ENCODE results near the gene GLT6D1.
"Not testable (repeated sequence)": the region's sequence is repeated elsewhere in the genome, so short reads cannot be mapped to it uniquely, and the experiment has no call there.

Gene GLT6D1, protein sequence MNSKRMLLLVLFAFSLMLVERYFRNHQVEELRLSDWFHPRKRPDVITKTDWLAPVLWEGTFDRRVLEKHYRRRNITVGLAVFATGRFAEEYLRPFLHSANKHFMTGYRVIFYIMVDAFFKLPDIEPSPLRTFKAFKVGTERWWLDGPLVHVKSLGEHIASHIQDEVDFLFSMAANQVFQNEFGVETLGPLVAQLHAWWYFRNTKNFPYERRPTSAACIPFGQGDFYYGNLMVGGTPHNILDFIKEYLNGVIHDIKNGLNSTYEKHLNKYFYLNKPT

DNA sequence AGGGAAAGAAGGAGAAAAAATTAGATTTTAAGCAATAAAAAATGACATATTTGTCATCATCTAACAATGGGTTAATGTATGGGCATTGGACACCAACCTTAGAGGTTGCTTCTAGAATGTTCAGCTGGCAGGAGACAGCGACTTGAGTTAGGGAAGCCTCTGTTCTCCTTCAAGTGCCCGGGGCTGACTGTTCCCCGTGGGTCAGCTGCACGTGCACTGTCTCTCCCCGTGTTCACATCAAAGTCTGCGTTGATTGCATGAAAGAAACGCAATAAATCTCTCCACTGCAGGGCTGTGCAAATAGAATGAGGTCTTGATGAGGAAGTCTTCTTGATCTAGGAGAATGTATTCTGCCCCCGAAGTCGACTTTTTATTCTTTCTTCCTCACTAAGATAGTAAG, at the start of gene GLT6D1:
Gene GLT6D1 (minus strand): TSS at position 345 of the 400 bp plus-strand sequence. CDS start 353 bp downstream, outside the sequence.
- no peak within 1 kb of the TSS for H3K27ac Mint-ChIP-seq
- H3K4me1 Mint-ChIP-seq: no peaks in the 10 kb centered on the region
- no peak for ATAC-seq
- peaks cover 15 to 21% of the 10 kb centered on the region in 2 donors for H3K9me3 Mint-ChIP-seq
- peaks cover 56% of the 10 kb centered on the region for H3K27me3 Mint-ChIP-seq
- DNase-seq: no peak
- no peak within 1 kb of the TSS for H3K4me3 Mint-ChIP-seq

DNA sequence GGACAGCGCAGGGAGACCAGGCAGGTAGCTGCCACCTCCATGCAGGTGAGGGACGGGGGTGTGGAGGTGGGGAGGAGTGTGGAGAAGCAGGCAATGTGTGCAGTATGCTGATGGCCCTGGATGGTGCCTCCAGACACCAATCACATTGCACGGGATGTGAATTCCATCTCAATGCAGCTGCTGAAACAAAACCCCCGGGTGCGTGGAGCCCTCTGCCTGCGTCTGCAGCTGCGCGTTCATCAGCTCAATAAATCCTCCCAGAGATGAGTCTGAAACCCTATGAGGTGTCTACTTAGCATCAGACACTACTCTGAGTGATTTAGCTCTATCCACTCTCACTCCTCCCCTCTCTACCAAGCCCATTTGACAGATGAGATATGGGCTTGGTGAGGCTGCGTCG, 49.7 kb upstream of the GLT6D1 start:
- no peak for ATAC-seq
- Mint-ChIP-seq H3K9me3 (no peaks in the 10 kb centered on the region), H3K27ac (no peak overlapping the region), H3K4me1 (no peaks in the 10 kb centered on the region), H3K27me3 (peaks cover 15% of the 10 kb centered on the region), H3K4me3 (no peak overlapping the region)
- no peak for DNase-seq

GRCh38 chr9:135687216-135687615, 47.9 kb upstream of the GLT6D1 start:
- no peaks in the 10 kb centered on the region for H3K4me1 Mint-ChIP-seq
- ATAC-seq: peak; percentile 29
- H3K9me3 Mint-ChIP-seq: no peaks in the 10 kb centered on the region

DNA sequence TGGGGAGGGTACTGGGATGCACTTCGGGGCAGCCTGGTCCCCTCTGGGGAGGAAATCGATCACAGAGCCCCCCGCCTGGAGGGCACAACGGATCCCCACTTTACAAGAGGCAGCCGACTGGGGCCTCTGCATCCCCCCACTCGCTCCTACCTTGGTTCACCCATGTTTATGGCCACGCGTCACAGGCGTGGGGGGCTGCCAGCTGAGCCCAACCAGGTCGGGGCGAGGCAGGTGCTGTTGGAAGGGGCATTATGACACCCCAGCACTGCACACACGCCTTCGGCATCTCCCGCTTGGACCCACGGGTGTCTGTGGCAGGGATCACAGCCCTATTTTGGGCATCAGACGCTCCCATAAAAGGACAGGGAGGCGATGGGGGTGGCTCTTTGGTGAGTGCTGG, 45.4 kb upstream of the GLT6D1 start:
- DNase-seq: no peak
- H3K4me3 Mint-ChIP-seq: no peak overlapping the region
- peaks cover 26% of the 10 kb centered on the region for H3K27me3 Mint-ChIP-seq
- no peaks in the 10 kb centered on the region for H3K4me1 Mint-ChIP-seq
- H3K27ac Mint-ChIP-seq: no peak overlapping the region
- no peak for ATAC-seq
- no peaks in the 10 kb centered on the region for H3K9me3 Mint-ChIP-seq

More at GRCh38 chr9:135687216-135687615, 47.9 kb upstream of the GLT6D1 start:
- no peak overlapping the region for H3K4me3 Mint-ChIP-seq
- no peak for DNase-seq
- H3K27me3 Mint-ChIP-seq: peaks cover 21% of the 10 kb centered on the region
- H3K27ac Mint-ChIP-seq: peak overlapping the region in 1 of 2 donors; percentile 78

DNA sequence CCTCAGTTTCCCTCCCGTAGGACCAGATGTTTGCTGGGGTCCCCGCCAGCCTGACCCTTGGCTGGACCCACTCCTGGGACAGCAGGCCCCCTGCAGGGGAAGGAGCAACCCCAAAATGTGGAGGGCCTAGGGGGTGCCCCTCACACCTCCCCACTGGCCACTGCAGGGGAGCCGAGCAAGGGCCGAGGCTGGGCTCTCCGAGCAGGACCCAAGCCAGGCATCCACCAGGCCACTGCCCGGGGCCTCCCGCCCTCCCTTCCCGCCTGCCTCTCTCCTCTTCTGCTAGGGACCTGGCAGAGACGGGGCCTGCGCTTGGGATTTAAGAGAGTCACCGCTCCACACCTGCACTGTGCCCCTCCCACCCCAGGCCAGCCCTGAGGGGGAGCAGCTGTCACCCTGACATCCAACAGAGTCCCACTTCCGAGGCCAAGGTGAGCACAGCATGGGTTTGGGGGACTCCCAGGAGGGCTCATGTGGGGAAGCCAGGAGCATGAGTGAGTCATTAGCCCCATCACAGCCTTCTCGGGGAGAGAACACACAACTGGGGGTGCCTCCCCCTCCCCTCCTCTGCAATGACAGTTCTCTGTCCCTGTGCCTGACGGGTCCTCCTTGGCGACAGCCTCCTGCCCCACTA, 44.2 kb upstream of the GLT6D1 start:
- H3K9me3 Mint-ChIP-seq: no peaks in the 10 kb centered on the region
- no peaks in the 10 kb centered on the region for H3K4me1 Mint-ChIP-seq
- ATAC-seq: no peak
- no peak for DNase-seq
- peaks cover 26% of the 10 kb centered on the region for H3K27me3 Mint-ChIP-seq
- H3K4me3 Mint-ChIP-seq: no peak overlapping the region
- no peak overlapping the region for H3K27ac Mint-ChIP-seq

DNA sequence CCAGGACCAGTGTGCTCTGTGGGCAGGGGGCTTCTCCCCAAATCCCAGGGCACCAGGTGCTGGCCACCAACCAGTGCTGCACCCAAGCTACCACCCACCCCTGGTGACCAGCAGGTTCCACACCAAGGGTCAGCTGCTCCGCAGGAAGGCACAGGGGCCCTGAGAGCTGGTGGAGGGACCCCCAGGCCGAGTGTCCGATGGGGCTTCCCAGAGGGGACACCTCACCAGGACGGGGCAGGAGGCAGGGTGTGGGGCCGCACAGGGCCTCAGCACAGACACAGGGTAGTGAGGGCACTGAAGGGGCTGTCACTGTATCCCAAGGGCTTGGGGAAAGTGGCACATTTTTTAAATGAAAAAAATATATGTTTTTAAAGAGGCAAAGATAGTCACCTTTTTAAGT, 41.8 kb upstream of the GLT6D1 start:
- ATAC-seq (no peak), DNase-seq (no peak)
- H3K27me3 Mint-ChIP-seq: peaks cover 26% of the 10 kb centered on the region
- no peaks in the 10 kb centered on the region for H3K4me1 Mint-ChIP-seq
- no peak overlapping the region for H3K4me3 Mint-ChIP-seq
- H3K27ac Mint-ChIP-seq: no peak overlapping the region
- H3K9me3 Mint-ChIP-seq: no peaks in the 10 kb centered on the region

DNA sequence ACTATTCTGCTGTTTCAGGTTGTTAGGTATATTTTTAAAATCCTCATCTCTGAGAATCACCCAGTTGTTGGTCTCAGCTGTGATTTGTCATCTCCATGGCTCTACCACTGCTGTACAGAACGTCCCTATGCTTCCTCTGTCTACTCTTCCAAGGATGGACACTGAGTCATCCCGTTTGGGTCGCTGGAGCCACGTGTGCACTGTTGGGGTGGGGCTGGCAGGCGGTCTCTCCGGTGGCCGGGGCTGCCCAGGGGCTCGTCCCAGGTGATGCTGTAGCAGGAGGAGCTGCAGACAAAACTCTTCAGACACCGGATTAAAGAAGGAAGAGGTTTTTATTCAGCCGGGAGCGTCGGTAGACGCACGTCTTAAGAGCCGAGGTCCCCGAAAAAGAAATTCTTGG, 40.7 kb upstream of the GLT6D1 start:
- no peak for DNase-seq
- H3K27ac Mint-ChIP-seq: no peak overlapping the region
- no peak overlapping the region for H3K4me3 Mint-ChIP-seq
- H3K4me1 Mint-ChIP-seq: no peaks in the 10 kb centered on the region
- ATAC-seq: no peak
- peaks cover 26% of the 10 kb centered on the region for H3K27me3 Mint-ChIP-seq
- H3K9me3 Mint-ChIP-seq: no peaks in the 10 kb centered on the region

DNA sequence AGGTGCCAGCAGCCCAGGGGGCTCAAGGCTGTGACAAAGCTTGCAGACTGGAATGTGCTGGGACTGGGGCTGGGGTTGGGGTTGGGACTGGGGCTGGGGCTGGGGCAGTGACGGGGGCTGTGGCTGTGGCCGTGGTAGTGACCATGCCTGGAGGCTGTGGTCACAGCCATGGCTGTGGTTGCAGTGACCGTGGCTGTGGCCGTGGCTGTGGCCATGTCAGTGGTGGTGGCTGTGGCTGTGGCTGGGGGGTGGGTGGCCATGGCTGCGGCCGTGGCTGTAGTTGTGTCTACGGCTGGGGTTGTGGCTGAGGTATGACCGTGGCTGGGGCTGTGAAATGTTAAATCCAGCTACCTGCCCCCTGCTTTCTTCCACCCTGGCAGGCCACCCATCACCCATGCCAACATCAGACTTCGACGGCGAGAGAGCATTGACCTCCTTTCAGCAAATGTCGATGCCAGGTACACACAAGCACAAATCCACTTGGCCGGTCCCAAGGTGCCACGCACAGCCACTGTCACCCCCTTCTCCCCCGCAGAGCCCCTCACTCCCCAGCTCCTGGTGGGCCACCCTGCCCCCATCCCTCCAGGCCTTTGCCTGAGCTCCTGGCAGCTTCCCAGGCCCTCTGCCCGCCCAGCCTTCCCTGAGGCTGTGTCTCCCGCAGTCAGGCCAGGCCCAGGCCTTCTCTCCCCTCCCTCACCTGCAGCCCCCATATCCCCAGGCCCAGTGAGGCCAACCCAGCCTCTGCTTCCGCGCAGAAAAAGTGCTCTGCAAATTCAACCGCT, 39.1 kb upstream of the GLT6D1 start:
- no peaks in the 10 kb centered on the region for H3K9me3 Mint-ChIP-seq
- H3K4me1 Mint-ChIP-seq: no peaks in the 10 kb centered on the region
- DNase-seq (no peak), ATAC-seq (no peak)
- no peak overlapping the region for H3K27ac Mint-ChIP-seq
- H3K4me3 Mint-ChIP-seq: no peak overlapping the region
- H3K27me3 Mint-ChIP-seq: peaks cover 15% of the 10 kb centered on the region

DNA sequence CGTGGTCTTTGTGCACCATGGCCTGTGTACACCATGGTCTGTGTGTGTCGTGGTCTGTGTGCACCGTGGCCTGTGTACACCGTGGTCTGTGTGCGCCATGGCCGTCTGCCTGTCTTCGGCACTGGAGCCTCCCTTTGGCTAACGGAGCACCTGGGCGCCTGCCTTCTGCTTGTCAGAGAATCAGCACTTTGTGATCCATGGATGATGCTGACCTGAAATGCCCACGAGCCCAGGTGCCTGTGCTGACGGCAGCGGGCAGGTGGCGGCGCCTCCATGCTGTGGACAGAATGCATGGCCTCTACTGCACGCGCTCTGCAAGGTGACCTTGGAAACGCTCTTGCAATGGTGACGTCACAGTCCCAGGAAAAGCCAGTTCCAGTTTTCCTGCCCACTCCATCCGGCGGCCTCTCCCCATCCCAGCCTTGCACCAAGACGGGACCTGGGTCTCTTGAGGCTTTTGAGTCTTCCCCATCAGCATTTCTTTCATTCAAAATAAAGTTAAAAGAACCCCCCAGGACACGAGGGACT, 38.4 kb upstream of the GLT6D1 start:
- H3K27ac Mint-ChIP-seq: no peak overlapping the region

DNA sequence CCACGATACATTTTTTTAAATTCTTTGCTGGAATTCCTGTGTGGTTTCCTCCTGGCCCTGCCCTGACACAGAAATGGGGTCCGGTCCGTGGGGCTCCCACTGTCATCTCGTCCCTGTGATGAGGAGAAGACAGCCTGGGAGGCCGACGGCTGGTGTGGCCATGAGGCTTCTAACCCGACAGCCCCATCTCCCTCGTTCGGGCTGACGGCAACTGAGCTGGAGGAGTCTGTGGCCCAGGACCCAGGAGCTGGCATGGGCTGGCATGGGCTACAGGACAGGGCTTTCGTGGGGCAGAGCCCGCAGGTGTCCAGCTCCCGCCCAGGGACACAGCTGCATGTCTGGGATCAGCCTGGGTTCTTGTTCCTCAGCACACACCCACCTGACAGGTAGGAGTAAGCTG, 37.6 kb upstream of the GLT6D1 start:
- no peak for ATAC-seq
- no peak for DNase-seq
- Mint-ChIP-seq H3K4me3 (no peak overlapping the region), H3K27me3 (peaks cover 1% of the 10 kb centered on the region), H3K27ac (no peak overlapping the region), H3K4me1 (no peaks in the 10 kb centered on the region), H3K9me3 (no peaks in the 10 kb centered on the region)

More for the DNA sequence above, 38.4 kb upstream of the GLT6D1 start:
- Mint-ChIP-seq H3K27me3 (peaks cover 9% of the 10 kb centered on the region), H3K4me3 (no peak overlapping the region), H3K4me1 (no peaks in the 10 kb centered on the region), H3K9me3 (no peaks in the 10 kb centered on the region)
- no peak for ATAC-seq
- no peak for DNase-seq

GRCh38 chr9:135674977-135675376, 35.6 kb upstream of the GLT6D1 start:
- no peaks in the 10 kb centered on the region for H3K27me3 Mint-ChIP-seq
- no peaks in the 10 kb centered on the region for H3K9me3 Mint-ChIP-seq
- no peak overlapping the region for H3K4me3 Mint-ChIP-seq
- ATAC-seq (no peak), DNase-seq (no peak)
- no peak overlapping the region for H3K27ac Mint-ChIP-seq
- no peaks in the 10 kb centered on the region for H3K4me1 Mint-ChIP-seq

- peaks cover 0 to 5% of the 10 kb centered on the region in 2 donors for H3K9me3 Mint-ChIP-seq
- no peaks in the 10 kb centered on the region for H3K27me3 Mint-ChIP-seq
- H3K27ac Mint-ChIP-seq: no peak overlapping the region
- no peak for DNase-seq
- H3K4me3 Mint-ChIP-seq: no peak overlapping the region
- no peaks in the 10 kb centered on the region for H3K4me1 Mint-ChIP-seq
- no peak for ATAC-seq
These were observed 34.6 kb upstream of the GLT6D1 start for GRCh38 chr9:135673941-135674340.

DNA sequence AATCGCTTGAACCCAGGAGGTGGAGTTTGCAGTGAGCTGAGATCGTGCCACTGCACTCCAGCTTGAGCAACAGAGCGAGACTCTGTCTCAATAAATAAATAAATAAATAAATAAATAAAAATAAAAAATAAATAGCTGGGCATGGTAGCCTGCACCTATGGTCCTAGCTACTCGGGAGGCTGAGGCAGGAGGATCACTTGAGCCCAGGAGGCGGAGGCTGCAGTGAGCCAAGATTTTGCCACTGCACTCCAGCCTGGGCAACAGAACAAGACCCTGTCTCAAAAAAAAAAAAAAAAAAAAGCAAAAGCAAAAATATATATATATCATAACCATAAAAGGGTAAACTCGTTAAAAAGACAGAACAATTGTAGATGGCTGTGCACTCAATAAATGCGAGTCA, 33.4 kb upstream of the GLT6D1 start:
- ATAC-seq, H3K27ac Mint-ChIP-seq, H3K4me3 Mint-ChIP-seq, H3K27me3 Mint-ChIP-seq, H3K9me3 Mint-ChIP-seq, DNase-seq, H3K4me1 Mint-ChIP-seq: not testable (repeated sequence)

DNA sequence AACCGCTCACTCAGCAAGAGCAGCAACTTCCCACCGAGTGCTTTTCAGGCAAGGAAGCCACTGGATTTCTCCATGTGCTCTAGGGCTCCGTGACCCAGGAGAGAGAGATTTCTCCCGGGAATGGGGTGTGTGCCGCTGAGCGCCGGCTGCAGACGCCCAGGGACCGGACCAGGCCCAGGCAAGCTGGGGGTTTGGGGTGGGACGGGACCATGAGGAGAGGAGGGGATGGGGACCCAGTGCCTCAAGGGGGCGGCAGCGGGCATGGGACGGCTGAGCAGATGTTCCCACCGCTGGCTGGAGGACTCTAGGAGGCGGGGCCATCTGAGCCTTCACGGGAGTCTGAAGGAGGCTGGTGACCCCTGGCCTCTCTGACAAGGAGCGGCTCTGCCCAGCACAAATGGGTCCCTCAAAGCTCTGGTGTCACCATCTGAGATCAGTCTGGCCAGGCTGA, 32.3 kb upstream of the GLT6D1 start:
- ATAC-seq: no peak
- no peak overlapping the region for H3K4me3 Mint-ChIP-seq
- H3K9me3 Mint-ChIP-seq: peaks cover 0 to 9% of the 10 kb centered on the region in 2 donors
- no peak for DNase-seq
- H3K27me3 Mint-ChIP-seq: no peaks in the 10 kb centered on the region
- H3K27ac Mint-ChIP-seq: no peak overlapping the region
- no peaks in the 10 kb centered on the region for H3K4me1 Mint-ChIP-seq

DNA sequence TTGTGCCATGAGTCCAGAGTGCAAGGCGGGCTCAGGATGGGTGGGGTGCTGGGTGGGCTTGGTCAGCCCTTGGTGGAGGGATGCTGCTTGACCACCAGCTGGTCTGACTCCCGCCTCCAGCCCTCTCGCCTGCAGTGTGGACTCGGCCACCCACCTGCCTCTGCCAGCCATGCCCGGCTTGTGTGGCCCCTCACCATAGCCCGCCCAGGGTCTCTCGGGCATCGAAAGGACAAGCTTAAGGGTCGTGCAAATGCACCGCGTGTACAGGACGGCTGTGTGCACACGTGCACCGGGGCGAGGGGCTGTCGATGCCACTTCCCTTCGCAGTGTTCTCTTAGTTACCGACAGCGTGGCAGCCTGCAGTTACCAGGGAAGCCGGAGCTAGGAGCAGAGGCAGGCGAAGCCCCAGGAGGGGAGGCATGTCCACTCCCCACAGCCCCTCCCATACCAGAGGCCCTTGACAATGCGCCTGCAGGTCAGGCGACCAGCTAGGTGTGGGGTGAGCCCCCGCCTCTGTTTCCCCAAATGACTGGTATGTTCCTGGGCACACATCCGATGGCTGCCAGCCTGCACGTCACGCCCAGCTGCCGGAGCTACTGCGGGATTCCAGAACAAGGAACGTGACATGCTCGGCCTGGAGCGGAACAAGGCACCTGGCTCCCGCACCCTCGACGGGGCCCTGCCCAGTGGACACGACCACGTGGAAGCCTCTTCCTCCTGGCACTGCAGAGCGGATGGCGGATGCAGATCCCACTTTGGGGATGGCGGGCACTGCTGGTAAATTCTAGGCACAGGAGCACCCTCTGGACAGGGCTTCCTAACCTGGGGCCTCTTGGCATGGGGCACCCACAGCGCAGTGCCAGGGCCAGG, 31.6 kb upstream of the GLT6D1 start:
- peaks cover 0 to 9% of the 10 kb centered on the region in 2 donors for H3K9me3 Mint-ChIP-seq
- no peak for DNase-seq
- ATAC-seq: no peak
- no peak overlapping the region for H3K27ac Mint-ChIP-seq
- no peaks in the 10 kb centered on the region for H3K4me1 Mint-ChIP-seq
- H3K4me3 Mint-ChIP-seq: no peak overlapping the region
- no peaks in the 10 kb centered on the region for H3K27me3 Mint-ChIP-seq

All from stimulated activated naive CD8-positive, alpha-beta T cell treated with anti-CD3 and anti-CD28 coated beads, Interleukin-15, amount 100 ng/mL, for 72 hours (primary cell).